GM12865 (cell line): ENCODE data around the gene PLCE1.

Experiments
- DNase-seq: peaks from one replicate; pipeline ENCODE4 v3.0.0; 2010; ENCODE audit warnings: low read depth
- H3K4me3 ChIP-seq: 2 replicates; pipeline ENCODE4 v1.5.1; 2011; ENCODE audit warnings: mild to moderate bottlenecking, low read depth, low read length, control low read depth
- CTCF ChIP-seq: IDR thresholded peaks from 2 replicates; pipeline ENCODE4 v1.5.1; 2011; ENCODE audit warnings: low read length, control low read depth, low read depth, inconsistent platforms; ENCODE audit not compliant: insufficient read depth; ENCODE audit errors: missing control alignments

PLCE1 gene

GRCh38 chr10:94016727-94017714, 23.3 kb downstream of the PLCE1 start:
- DNase-seq: no peak
- no peak overlapping the region for H3K4me3 ChIP-seq
- TF ChIP-seq CTCF: no peak

GRCh38 chr10:94018107-94018506, 24.4 kb downstream of the PLCE1 start:
- DNase-seq: no peak
- no peak for TF ChIP-seq CTCF
- H3K4me3 ChIP-seq: no peak overlapping the region

- H3K4me3 ChIP-seq: no peak overlapping the region
- no peak for DNase-seq
- TF ChIP-seq CTCF: no peak
Observed at GRCh38 chr10:94023906-94024305, 30.2 kb downstream of the PLCE1 start.

GRCh38 chr10:94024407-94024806, 30.7 kb downstream of the PLCE1 start:
- H3K4me3 ChIP-seq: no peak overlapping the region
- no peak for TF ChIP-seq CTCF
- no peak for DNase-seq

- no peak overlapping the region for H3K4me3 ChIP-seq
- no peak for DNase-seq
- no peak for TF ChIP-seq CTCF
Observed at GRCh38 chr10:94025806-94026205, 32.1 kb downstream of the PLCE1 start.

GRCh38 chr10:94027197-94027596, 33.5 kb downstream of the PLCE1 start:
- no peak for DNase-seq
- no peak overlapping the region for H3K4me3 ChIP-seq
- no peak for TF ChIP-seq CTCF
